GM19193 (cell line): Measurements from ENCODE around the gene INPP4B.

ENCODE experiments used
- POLR2A ChIP-seq: IDR thresholded peaks from 4 replicates; pipeline ENCODE4 v1.6.1; 2011; ENCODE audit not compliant: insufficient read depth, insufficient read length; ENCODE audit errors: extremely low read depth

Gene INPP4B

DNA sequence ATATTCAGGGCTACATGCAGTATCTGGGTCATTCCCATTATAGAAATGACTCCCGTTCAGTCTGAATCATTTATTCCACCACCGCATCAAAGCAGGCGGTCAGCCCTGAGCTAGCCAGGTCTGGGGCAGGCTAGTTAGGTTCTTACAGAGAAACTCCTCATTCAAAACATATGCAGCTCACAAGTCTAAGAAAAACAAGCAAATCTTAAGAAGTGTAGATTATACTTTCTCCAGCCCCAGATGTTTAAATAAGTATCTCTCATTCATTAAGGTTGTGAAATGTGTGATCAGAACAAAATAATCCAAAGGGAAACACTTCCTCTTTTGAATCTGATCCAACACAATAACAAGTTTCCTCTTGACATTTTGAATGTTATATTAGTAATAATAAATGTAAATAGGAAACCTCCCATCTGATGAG is 441.9 kb downstream of the INPP4B start:
- TF ChIP-seq POLR2A = no peak

DNA sequence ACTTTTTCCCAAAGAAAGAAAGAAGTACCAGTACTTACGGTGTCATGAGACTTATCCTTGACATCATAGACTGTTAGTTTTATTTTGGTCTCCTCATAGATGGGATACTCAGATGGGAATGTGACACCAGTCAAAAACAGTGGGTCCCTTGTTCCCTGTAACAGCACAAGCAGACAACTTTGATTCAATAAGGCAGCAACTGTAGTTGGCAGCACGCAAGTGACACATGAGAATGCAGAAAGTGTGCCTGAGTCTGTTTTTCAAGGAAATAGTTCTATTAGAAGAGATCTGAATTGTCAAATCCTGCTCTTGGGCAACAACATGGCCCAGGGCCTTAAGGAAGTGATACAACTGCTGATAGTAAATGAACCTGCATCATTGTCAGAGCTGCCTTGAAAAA is 443.2 kb downstream of the INPP4B start:
- TF ChIP-seq POLR2A = no peak

DNA sequence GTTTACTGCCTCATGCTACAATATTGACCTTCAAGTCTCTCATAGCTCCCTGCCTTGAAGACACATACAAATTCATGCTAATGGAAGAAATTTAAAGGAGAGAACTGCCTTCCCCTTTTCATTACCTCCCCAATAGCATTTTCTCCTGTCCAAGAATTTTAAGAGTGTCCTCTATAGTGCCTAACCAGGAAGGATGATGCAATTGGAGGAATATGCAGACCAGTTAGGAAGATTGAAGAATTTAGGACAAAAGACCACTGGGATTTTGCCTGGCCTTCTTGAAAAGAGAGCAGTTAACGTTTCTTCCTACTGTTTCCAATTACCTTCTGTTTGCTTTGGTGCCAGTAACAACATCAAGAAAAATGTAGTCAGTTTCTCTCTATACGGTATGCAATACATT is 443.9 kb downstream of the INPP4B start:
- TF ChIP-seq POLR2A = no peak

DNA sequence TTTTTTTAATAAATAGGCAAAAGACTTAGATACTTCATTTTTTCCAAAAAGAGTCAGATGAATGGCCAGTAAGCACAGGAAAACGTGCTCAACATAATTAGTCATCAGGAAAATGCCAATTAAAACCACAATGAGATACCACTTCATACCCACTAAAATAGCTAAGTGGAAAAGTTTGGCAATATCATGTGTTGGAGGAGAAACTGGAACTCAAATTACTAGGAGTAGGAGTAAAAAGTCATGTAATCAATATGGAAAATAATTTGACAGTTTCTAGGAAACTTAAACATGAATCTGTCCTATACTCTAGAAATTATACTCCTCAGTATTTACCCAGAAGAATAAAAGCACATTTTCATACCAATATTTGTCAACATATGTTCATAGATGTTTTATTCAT is 449.8 kb downstream of the INPP4B start:
- no peak for TF ChIP-seq POLR2A

DNA sequence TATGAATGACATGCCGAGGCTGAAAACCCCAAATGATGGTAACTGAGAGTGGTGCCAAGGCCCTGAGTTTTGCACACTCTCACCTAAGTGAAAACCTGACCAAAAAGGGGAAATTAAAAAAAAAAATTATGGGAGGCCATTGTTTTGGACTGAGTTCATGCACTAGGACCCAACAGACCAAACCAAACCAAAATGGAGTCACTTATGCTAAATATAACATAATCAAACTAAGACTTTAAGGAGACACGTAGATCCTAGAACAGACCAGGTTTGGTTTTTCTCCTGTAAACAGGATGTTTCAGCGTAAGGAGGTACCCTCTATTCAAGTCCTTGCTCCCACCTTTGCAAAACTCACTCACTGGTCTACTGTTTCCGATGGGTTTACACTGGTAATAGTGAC is 453.0 kb downstream of the INPP4B start:
- TF ChIP-seq POLR2A = no peak

DNA sequence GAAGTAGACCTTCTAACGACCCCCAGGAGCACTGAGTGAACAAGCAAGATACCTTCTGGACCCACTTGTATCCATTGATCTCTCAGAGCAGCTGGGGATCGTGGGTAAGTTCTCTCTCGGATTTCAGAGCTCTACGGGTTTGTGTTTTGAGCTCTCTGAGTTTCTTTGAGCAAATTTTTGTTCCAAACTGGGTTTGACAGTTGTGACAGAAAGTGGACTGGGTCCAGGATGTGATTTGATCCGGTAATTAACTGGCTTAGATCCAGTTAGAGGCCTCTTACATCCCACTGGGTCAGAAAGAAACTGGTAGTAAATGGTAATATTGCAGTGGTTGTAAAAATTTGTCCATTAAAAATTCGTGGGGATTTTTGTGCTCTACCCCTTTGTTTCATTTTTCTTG is 459.2 kb downstream of the INPP4B start:
- TF ChIP-seq POLR2A = no peak

DNA sequence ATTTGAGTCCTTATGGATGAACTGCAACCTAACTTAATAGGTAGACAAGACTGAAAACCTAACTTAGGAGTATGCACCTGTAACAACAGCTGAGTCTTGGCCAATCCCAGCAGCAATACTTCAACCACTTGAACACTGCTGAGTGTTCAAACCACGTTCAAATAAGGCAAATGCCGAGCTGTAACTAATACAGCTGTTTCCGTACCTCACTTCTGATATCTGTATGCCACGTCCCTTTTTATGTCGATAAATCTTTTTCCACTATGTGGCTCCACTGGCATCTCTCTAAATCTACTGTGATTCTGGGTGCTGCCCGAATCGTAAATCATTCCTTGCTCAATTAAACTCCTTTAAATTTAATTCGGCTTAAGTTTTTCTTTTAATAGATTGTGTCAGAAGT is 459.7 kb downstream of the INPP4B start:
- TF ChIP-seq POLR2A = no peak

DNA sequence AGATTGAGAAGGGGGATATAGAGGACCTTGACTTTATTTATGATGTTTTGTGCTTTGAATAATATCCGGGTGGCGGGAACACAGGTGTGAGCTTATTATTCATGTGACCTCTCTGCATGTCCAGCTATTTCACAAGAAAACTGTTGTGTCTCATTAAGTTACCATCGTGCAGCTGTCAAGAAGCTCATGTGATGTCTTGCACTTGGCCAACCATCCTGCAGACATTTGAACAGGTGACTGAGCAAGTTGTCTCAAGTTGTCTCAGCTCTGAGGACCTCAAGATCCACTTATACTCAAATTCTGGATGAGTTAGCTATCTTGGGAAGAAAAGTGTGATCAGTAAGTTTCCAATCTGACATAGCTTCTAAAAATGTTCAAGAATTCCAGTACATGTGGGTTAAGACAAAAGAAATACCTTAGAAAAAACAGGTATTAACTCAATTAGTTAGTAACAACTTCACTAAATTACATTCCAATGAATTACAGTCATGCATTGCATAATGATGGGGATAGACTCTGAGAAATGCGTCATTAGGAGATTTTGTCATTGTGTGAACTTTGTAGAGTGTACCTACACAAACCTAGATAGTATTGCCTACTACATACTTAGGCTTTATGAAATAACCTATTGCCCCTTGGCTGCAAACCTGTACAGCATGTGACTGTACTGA is 462.2 kb downstream of the INPP4B start:
- no peak for TF ChIP-seq POLR2A

DNA sequence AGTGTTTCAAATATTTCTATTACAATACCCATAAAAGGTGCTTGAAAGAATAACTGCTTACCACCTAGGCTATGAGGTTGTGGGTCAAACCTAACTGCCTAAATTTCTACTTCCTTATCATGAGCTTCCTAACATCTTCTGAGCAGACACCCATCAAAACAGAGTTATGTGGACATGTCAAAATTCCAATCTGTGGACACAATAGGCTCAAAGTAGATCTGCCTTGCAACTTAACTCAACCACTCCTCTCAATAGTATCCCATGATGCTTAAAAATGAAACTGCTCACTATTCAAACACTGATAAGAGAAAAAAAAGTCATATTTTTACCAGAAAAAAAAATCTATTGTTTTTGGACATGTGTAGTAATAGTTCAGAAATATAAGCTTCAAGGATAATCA is 462.7 kb downstream of the INPP4B start:
- TF ChIP-seq POLR2A = no peak

DNA sequence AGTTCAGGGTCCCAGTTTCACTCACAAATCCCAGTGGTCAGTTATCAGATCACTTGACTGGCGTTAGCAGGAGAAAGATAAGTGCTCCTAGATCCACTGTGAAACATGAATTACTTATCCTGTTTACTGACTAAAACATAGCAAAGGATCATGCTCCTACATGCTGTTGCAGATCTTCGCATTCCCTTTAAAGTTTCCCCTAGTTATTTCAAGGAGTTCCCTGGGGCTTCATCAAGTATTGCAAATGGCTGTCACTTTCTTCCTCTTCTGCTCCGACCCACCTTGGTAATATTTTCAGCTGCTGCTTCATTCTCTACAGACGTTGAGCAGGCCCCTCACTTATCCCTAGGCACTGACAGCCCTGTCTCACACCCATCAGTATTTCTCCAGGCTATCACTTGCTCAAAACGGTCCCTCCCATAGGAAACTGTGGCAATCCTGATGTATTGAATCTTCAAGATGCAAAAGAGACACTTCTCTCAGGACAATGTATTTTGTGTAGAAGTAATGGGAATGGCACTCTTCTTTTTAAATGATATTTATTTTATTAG is 466.0 kb downstream of the INPP4B start:
- TF ChIP-seq POLR2A = no peak

DNA sequence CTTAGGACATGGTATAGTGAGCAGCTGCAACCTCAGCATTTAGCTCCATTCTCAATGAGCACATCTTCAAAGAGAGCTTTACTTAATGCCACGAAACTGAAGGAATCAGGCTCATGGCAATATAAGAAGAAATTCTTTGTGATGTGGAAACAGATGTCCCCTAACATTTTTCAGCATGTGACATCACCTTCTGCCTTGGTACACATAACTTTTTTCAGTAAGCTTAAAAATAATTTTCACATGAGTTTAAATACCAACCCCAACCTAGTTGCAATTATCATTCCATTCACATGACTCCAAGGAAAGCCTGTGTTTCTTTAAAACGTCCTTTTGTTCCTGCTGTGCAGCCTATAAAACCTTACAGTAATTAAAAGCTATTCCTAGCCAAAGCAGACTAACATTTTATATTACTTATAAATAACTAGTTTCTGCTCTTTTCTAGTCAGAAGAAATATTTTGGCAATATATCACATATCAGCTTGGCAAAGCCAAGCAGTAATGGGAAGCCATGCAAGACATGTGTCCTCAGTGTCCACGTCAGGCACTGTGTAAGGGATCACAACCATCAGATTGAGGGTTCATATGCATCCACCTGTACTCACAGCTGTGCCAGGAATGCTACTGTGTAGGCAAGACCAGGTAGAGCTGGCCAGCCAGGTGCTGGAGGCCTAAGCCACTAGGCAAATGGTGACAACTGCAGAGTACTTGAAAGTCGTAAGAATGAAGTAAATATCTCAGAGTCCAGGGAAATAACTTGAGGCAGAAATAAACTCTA is 466.6 kb downstream of the INPP4B start:
- TF ChIP-seq POLR2A = no peak

DNA sequence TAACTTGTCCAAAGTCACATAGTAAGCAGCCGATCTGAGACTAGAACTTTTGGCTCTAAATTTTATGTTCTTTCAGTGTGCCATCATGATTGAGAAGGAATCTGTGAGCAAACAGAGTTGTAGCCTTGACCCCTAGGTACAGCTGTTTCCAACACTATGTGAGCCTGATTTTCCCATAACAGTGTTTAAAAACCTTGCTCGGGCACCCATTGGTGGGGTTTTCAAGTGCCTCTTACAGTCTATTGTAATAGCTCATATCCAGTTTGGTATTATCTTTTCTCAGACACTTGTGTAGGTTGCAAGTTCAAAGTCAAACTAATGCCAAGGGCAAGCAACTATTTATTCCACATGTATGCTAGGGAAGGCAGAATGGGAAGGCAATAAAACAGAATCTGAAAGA is 467.9 kb downstream of the INPP4B start:
- no peak for TF ChIP-seq POLR2A

DNA sequence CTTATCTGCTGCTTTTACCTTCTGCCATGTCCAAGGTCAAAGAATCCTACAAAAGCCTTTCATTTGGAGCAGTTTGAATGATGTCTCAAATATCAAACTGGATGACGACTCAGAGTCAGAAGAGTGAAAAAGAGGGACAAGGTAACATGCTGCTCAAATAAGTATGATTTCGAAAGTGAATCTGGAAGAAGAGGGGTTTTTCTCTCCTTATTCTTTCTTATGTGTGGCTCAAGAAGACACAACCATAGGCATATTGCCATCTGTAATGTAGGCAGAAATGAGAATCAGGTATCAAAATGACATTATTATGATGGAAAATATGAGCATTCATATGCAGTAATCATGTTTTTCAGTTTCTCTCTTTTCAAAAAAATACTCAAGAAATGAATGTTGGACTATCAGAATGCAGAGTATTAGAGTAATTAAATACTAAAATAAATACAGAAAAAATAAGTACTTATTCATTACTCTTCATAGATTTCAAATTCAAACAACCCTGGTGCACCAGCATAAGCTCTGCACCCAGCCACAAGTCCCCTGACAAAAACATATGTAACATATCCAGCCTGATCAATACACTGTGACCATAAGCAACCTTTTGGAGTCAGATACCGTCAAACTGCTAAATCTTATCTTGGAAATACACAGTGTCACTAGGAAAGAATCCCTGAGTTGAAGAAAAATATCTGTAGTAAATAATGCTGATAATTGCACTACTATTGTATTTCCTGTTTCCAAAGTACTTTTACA is 468.6 kb downstream of the INPP4B start:
- no peak for TF ChIP-seq POLR2A

DNA sequence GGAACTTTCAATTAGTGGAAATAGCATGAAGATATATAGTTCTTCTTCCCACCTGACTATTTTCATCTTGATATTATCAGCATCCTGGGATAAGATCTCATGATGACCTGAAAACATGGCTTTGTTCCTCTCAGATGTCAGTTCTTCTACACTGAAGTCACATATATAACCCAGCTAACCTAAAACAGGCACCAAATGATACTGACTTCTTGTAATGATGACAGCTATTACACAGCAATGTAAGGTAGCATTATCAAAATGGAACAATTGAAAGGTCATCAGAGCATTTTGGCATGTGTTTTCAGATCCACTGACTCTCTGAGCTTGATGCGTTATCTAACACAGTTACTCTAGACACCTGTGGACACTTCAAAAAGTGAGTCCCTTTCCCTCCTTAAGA is 469.9 kb downstream of the INPP4B start:
- no peak for TF ChIP-seq POLR2A

DNA sequence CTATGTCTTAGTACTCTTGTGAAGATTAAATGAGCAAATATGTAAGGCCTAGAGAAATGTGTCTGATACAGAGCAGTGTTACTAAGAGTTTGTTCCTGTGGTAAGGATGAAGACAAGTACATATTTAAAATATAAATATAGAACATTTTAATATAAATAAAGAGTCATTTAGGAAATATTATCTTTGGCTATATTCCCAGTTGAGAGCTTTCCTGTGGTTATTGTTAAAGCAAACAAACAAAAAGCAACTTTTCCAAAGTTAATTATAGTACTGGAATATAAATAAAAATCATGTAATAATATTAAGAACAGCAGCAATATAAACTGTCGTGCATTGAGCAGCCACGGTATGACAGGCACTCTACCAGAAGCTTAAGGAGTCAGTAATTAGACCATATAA is 472.5 kb downstream of the INPP4B start:
- no peak for TF ChIP-seq POLR2A
